ENCODE measurements around the gene KATNA1. TPM values are rescaled to one million over a fixed set of nuclear protein-coding genes. Genes with fewer than 3 reads are reported as not detected.

The KATNA1 gene
- total and polyA plus RNA-seq, 8 donors, result 8.1 to 29.8 (median 16.8) TPM

GRCh38 chr6:149628875-149629510, 19.5 kb downstream of the KATNA1 start:
- Histone ChIP-seq H3K9me3 (no peaks in the 10 kb centered on the region), H3K36me3 (peaks cover 0 to 53% (median 39%) of the 10 kb centered on the region in 4 donors), H3K27me3 (no peaks in the 10 kb centered on the region), H3K27ac (no peak overlapping the region), H3K4me1 (peaks cover 0 to 4% (median 0%) of the 10 kb centered on the region in 4 donors), H3K4me3 (no peak overlapping the region)
- intact Hi-C loops (cut with DNase I; ENCODE audit: low total_unique reads), result no loop called here
- WGBS, 5 donors, result 86 to 95% (median 92%) methylated on average over 4 of the region's 4 CpGs
- DNase-seq, result no peak
- TF ChIP-seq POLR2A (IDR thresholded peaks at IDR 0.05) (no peak), EP300 (IDR thresholded peaks at IDR 0.05) (no peak), POLR2AphosphoS5 (IDR thresholded peaks at IDR 0.05) (no peak)
- TF ChIP-seq, protein P1, sequence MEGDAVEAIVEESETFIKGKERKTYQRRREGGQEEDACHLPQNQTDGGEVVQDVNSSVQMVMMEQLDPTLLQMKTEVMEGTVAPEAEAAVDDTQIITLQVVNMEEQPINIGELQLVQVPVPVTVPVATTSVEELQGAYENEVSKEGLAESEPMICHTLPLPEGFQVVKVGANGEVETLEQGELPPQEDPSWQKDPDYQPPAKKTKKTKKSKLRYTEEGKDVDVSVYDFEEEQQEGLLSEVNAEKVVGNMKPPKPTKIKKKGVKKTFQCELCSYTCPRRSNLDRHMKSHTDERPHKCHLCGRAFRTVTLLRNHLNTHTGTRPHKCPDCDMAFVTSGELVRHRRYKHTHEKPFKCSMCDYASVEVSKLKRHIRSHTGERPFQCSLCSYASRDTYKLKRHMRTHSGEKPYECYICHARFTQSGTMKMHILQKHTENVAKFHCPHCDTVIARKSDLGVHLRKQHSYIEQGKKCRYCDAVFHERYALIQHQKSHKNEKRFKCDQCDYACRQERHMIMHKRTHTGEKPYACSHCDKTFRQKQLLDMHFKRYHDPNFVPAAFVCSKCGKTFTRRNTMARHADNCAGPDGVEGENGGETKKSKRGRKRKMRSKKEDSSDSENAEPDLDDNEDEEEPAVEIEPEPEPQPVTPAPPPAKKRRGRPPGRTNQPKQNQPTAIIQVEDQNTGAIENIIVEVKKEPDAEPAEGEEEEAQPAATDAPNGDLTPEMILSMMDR (IDR thresholded peaks at IDR 0.05), result no peak

DNA sequence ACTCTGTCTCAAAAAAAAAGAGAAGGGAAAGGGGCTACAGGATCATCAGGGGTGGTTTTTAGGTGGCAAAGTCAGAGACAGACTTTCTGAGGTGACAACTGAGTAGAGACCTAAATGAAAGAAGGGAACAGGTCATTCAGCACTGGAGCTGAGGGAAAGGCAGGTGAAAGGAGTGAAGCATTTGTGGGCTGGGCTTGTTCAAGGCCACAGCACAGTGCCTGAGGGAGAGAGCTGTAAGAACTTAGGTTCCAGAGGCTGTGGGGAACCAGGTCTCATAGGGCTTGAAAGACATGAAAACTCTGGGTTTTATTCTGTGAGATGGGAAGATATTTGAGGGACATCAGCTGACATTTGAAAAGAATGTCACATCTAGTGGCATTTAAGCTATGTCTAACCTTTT, 20.8 kb downstream of the KATNA1 start:
- H3K27me3 ChIP-seq, result no peaks in the 10 kb centered on the region
- H3K36me3 ChIP-seq, result peaks cover 7 to 57% (median 51%) of the 10 kb centered on the region in 4 donors
- H3K4me3 ChIP-seq, result no peak overlapping the region
- no peak overlapping the region for H3K27ac ChIP-seq
- TF ChIP-seq, protein P1 (IDR thresholded peaks at IDR 0.05), result no peak
- TF ChIP-seq EP300 (IDR thresholded peaks at IDR 0.05) (no peak), POLR2A (IDR thresholded peaks at IDR 0.05) (no peak)
- H3K9me3 ChIP-seq, result no peaks in the 10 kb centered on the region
- H3K4me1 ChIP-seq, result peaks cover 0 to 4% (median 0%) of the 10 kb centered on the region in 4 donors
- intact Hi-C loops (cut with DNase I; ENCODE audit: low total_unique reads), result no loop called here
- no peak for DNase-seq

DNA sequence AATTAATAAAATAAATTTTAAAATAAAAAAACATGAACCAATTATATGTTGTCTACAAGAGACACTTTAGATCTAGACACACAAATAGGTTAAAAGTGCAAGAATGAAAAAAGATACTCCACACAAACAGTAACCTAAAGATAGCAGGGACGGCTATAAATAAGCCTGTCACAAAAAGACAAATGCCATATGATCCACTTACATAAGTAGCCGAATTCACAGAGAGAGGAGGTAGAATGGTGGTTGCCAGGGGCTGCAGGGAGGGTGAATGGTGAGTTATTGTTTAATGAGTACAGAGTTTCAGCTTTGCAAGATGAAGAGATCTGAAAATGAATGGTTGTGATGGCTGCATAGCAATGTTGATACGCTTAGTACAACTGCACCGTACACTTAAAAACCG, 32.7 kb downstream of the KATNA1 start:
- TF ChIP-seq POLR2A (IDR thresholded peaks at IDR 0.05) (no peak), EP300 (IDR thresholded peaks at IDR 0.05) (no peak), POLR2AphosphoS5 (IDR thresholded peaks at IDR 0.05) (no peak)
- TF ChIP-seq, protein P1 (IDR thresholded peaks at IDR 0.05), result no peak
- intact Hi-C loops (cut with DNase I; ENCODE audit: low total_unique reads), result no loop called here
- Histone ChIP-seq H3K4me3 (no peak overlapping the region), H3K27me3 (no peaks in the 10 kb centered on the region), H3K36me3 (peaks cover 6 to 63% (median 49%) of the 10 kb centered on the region in 4 donors), H3K9me3 (peaks cover 0 to 10% (median 6%) of the 10 kb centered on the region in 4 donors), H3K4me1 (no peaks in the 10 kb centered on the region), H3K27ac (no peak overlapping the region)
- peak in 1 of 2 donors; percentile 12 for DNase-seq
- 64 to 86% (median 73%) methylated on average over 5 of the region's 5 CpGs for WGBS, 5 donors

DNA sequence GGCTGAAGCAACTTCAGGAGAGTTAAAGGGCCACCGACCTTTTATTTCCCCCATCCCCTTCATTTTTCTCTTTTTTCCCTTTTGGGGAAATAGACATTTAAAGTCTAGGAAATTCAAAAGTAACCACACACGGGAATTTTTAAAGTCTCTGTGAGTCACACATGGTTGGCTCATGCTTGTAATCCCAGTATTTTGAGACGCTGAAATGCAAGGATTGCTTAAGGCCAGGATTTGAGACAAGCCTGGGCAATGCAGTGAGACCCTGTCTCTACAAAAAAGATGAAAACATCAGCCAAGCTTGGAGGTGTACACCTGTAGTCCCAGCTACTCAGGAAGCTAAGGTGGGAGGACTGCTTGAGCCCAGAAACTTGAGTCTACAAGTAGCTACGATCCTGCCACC, 34.2 kb downstream of the KATNA1 start:
- no peak overlapping the region for H3K27ac ChIP-seq
- no peak overlapping the region for H3K4me3 ChIP-seq
- peaks cover 6 to 49% (median 37%) of the 10 kb centered on the region in 4 donors for H3K36me3 ChIP-seq
- no peaks in the 10 kb centered on the region for H3K4me1 ChIP-seq
- no peak for DNase-seq
- 88 to 97% (median 96%) methylated on average over 4 of the region's 4 CpGs for WGBS, 5 donors
- no peaks in the 10 kb centered on the region for H3K27me3 ChIP-seq
- intact Hi-C loops (cut with DNase I; ENCODE audit: low total_unique reads), result no loop called here
- H3K9me3 ChIP-seq, result peaks cover 0 to 10% (median 6%) of the 10 kb centered on the region in 4 donors
- TF ChIP-seq, protein P1 (IDR thresholded peaks at IDR 0.05), result no peak
- TF ChIP-seq EP300 (IDR thresholded peaks at IDR 0.05) (no peak), POLR2AphosphoS5 (IDR thresholded peaks at IDR 0.05) (no peak), POLR2A (IDR thresholded peaks at IDR 0.05) (no peak)
